CD4-positive, alpha-beta T cell treated with Interleukin-10 for 1 hour (primary cell): Measurements from ENCODE around the gene MAPKAP1.

Experiments used
- DNase-seq: peaks from one replicate; pipeline ENCODE4 v3.0.0-alpha.2; 2020

Gene MAPKAP1

DNA sequence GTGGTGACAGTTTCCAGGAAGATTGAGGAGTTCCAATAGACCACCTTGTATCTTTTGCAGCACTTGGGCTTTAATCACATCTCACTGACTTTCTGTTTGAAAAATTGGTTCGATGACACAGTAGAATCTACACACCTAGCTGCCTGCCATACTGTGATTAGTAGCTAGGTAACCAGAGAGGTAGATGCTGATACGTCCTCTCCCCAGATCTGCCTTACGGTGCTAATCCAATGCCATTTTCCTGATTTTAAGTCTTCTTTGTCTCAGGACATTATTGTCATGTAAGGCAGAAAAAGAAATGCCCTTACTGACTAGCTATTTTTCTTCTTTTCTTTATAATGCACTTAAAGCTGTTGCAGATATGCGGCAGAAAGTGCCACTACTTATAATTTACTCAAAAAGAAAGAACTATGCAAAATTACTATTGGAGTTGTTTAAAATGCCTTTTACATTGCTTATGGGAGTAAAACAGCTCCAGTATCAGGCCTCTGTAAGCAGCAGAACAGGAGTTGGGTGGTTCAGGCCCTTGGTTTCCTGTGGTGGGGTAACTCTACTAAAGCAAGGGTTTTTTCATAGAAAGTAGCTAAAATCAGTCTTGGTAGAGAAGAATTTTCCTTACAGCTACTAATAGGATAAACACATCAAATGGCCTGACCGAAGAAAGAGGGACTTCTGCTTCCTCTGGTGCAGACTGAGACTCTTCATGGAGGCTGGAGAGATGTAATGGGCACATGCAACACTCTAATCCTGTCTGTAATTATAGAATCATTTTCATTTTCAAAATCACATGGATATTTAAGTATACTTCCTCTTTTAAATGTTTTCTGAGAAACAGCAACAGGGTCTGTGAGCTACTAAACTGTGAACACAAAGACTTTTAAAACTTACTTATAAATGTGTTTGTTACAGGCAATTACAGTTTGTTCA lies 177.2 kb downstream of the MAPKAP1 start:
- DNase-seq: no peak

DNA sequence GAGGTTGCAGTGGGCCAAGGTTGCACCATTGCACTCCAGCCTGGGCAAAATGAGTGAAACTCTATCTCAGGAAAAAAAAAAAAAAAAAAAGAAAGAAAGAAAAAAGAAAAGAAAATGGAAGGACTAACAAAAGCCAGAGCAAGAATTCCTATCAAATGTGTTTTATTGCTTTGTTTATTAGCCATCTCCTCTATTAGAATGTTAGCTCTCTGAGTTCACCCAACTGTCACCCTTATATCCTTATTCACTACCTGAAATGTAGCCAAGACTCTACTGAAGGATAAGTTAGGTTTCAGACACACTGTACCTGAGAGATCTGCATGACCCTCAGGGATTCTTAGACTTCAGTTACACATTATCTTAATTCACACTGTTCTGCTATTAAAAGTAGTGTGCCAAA lies 177.9 kb downstream of the MAPKAP1 start:
- no peak for DNase-seq

DNA sequence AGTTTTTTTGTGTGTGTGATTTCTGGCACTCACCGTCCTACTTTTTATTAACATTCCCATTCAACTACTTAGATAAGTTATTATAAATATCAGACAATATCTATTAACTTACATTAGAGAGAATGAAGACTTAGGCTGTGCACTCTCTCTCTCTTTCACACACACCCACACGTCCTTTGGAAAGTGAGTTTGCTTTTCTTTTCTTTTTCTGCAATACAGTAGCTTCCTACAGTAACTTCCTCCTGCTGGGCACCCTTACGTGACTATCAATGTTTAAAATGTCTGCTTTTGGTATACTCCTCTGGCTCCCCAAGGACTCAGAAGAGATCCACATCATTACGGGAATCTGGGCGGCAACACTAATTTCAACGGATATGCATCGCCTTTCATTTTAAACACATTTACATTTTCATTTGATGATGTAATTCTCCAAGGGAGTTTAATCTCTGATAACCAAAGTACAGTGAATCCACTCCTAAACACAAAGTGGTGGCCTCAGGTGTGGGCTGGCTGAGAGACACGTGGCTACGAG lies 179.5 kb downstream of the MAPKAP1 start:
- DNase-seq: no peak

DNA sequence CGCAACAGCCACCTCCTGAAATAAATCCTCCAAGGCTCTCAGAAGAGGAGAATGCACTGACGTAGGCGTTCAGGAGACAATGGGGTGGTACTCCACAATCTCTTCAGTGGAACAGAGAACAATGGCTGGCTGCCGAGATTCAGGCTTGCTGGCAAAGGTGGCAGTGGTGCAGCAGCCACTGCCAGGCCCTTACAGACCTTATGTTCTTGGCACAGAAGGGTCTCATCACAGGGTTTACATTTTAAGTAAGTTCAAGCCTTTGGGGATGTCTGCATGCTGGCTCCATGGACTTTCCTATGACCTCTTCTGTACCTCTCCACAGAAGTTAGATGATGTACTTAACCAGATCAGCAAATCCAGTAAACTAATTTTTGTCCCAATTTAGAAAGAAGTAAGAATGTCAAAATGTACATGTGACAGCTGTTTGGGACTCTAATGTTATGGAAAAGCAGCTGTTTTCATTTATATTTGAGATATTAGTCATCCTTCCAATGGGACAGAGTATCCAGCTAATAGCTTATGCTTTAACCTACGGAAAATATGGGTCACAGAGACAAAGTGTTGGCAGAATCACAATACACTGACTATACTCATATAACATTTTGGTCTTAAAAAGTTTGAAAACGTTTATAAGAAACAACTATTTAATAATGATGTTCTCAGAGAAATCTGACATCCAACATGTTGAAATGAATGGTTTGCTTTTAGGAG lies 180.9 kb downstream of the MAPKAP1 start:
- no peak for DNase-seq

DNA sequence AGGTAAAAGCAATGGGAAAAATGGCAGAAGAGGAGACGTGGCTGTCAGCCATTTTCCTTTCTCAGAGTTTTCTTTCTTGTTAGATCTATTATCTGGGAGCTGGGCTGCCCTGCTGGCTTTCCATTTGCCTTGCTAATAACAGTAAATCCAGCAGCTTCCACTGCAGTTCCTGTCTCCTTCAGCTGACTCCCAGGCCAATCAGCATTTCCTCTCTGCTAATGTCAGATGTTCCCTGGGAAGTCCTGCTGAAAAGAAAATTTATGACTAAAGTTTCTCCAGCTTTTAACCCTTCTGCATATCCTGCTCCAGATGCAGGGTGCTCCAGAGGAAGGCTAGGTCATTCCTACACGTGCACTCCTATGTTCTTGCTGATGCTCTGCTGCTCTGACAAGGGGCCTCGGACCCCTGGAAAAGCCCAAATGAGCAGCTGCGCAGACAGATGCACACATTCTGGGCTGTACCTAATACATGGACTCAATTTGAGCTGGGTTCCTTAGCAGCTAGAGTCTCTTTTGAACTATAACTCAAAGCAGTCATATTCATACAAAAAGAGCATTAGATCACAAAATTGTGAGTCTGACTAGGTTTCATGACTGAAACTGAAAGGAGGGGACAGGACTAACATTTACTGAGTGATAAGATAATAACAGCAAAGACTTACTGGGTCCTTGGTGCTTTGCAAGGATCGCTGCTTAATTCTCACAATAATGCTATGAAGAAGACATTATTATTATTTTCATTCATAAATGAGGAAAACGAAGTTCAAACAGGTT lies 182.2 kb downstream of the MAPKAP1 start:
- DNase-seq: no peak

DNA sequence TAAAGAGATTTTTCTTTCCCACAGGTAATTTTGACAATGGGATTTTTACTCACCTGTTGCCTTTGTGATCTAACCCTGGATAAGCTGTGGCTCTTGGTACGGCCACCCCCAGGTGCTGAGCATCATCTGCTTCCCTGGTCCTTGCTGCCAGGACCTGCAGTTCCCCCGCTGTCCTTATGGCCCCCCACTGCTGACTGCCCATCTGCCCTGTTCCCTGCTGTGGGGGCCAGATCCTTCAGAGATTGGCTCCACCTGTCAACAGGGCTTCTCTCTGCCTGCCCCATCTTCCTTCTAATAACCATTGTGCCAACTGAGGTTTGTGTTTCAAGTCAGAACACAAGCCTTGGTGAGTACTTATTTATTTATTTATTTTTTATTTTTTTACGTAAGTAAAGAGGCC lies 183.3 kb downstream of the MAPKAP1 start:
- DNase-seq: no peak

DNA sequence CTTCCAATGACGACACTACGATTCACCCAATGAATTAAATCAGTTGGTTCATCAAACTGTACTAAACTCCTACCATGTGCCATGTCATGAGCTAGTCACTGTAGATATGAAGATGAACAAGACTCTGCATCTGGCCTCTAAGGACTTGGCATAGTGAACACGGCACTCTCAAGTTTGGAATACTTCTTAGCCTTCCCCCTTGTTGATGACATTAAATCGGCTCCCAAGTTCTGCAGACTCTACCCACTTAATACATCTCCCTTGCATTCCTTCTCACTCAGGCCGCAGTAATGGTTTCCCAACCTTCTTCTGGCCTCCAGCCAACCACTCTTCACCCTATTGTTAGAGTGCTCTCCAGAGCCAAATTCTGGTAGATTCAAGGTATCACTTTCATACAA lies 184.7 kb downstream of the MAPKAP1 start:
- DNase-seq: no peak

DNA sequence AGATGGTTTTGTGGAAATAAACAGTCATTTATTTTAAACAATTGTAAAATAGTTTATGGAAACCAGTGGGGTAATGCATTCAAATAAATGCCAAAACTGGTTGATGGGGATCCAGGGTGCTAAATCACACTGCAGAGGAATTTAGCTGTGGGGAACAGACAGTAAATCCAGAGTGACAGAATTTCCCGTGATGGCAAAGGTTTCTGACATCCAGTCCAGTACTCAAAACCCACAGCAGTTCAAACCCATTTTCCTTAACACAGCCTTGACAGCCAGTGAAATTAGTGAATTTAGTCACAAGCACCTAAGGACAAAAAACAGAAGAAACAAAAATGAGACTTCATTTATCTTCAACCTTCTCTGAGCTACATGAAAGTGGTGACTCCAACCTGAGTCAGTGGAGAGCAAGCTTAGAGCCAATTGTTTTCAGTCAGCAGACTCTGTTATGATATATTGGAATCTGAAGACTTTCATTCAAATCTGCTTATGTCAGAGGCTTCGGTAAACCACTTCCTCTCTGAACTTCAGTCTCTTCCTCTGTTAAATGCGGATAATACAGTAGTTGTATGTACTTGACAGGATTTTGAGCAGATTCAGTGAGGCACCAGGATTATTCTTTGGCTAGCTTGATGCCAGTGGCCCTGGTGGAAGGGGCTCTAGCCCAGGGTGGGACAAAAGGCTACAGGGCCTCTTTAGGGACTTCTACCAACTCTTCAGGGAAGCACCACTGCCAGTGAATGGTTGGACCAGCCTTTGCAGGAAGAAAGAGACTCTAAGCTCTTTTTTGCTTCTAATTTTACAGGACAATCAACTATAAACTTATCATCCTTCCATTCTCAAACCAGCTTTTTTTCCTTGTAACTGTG lies 185.3 kb downstream of the MAPKAP1 start:
- peak; percentile 41 for DNase-seq

DNA sequence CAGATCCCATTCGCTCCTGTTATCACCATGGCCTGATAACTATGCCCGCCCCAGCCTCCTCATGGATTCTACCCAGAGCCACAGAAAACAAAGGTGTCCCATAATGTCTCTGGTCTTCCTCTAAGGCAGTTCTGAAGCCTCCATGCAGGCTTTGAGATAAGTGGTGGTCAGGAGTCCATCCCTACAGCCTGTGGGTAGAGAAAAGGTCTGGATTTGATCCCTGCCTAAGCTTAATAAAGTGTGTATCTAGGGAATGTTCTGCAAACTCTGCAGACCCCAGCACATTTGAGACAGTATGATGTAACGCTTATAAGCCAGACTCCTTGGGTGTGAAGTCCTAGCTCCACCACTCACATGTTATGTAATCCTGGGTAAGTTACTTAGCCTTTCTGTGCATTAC lies 187.3 kb downstream of the MAPKAP1 start:
- DNase-seq: no peak

DNA sequence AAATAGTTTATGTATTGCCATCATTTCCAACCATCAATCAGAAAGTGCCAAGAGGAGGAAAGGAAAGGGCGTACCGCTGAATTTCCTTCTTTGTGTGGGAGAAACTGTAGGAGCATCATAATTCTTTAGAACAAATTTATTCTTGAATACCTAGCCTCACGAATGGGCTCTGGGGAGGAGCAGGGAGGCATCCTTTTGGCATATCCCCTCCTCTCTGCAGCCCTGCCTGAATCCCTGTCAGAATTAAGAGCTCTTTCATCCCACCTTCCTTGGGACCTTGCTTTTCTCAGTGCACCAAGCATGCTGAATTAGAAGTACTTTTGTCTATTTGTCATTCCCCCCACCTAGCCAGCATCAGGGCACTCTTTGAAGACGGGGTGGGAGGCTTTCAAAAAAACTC lies 189.4 kb downstream of the MAPKAP1 start:
- no peak for DNase-seq

DNA sequence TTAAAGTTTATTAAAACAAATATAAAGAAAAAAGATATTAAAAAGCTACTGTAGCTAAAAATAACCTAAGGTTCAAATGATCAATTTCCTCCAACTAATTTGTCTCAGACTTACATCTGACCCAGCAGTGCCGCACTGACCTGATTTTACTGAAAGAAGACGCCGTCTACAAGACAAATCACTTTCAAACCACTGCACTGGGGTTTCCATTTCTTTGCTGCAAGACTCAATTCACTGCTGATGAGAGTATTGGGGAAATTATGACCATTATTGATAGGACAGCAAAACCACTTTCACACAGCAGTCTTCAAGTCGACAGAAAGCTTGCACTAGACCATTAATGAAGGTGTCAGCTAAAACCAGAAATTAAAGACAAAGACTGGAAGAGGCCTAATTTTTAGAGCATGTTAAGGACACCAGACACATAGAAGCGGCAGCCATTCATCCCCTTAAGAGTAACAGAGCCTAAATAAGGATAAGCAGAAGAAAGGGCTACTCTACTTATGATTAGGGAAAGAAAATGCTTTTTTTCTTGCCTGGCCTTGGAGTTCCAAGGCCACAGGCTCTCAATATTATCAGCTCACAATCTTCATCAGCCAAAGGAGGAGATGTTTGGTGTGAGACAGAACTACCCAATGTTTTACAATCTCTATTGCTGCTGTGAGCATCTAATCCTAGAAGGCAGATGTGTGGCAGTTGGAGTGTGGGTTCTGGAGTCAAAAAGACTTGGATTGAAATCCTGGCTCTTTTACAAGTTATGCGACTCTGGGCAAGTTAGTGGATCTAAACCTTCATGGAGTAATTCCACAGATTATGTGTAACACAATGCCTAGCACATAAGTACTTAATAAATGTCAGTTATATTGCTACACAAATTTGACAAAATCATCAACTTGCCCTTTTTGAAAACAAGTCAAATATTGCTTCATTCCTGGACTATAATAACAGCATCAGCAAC lies 190.7 kb downstream of the MAPKAP1 start:
- no peak for DNase-seq

DNA sequence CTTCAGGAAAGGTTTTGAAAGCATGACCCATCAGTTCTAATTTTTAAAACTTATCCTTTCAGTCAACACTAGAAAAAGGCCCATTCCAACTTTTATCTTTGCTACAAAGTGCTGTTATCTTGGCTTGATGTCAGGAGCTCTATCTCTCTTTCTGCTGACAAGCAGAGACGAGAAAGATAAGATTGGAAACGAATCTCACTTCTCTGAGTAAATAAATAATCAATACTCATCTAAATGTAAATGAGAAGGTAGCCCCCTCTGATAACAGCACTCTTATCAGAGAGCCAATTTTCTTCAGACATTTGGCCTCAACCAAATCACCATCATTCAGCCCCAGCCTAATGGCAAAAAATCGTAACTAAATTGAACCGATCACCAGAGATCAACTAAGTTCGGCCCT lies 191.7 kb downstream of the MAPKAP1 start:
- no peak for DNase-seq

DNA sequence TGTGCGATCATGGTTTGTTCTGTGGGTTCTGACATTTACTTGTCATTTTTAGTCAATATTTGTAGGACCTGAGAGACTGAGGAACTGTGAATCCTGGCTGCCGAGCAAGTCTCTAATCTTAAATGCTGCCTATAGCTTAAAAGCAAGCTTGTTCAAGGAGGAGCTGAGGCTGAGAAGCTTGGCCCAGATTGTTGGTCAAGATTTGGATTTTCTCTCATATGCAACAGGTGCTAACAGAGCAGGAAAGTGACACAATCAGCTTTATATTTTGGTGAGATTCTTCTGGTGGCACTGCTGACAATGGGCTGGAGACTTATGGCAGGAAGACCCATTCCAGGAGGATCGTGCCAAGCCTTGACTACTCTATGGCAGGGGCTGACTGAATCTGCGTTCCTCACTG lies 192.5 kb downstream of the MAPKAP1 start:
- no peak for DNase-seq

DNA sequence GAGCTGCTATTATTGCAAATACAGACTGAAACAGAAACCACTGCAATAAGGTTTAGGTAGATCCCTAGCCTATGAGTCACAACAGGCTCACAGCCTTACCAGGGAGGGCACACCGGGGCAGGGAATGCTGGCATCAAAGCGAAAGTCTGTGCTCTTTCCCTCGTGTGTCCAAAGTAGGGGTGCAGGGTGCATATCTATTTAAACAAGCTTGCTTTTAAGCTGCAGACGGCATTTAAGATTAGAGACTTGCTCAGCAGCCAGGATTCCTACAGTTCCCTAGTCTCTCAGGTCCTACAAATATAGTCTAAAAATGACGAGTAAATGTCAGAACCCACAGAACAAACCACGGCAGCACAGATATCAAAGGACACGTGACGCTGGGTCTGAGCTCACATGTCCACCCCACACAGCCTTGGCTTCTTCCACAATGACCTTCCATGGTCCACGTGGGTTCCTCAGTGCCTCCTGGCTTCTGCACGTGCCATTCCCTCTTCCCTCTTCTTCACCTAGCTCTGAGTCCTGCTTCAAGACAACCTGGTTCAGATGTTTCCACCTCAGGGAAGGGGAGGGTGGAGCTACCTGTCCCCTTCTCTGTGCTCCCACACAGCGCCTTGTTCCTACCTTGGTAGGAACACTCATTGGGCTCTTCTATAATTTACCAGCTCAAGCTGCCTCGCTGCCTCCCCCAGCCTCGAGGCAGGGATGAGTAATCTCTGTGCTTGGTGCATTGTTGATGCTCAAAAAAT lies 193.2 kb downstream of the MAPKAP1 start:
- peak; percentile 9 for DNase-seq

DNA sequence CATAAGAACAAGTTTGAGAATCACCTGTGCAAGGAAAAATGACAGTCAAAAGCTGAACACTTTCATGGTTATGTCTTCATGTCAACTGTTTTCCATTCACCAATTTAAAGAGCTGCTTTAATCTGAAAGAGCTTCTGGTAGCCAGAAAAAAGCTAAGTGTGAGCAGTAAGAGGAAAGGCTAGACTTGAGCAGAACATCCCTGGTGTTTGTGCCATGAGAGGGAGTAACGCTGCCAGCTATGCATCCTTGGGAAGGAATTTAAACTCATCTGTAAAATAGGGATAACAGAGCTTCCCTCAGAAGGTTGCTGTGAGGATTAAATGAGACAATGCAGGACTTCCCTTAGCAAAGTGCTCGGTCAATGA lies 193.7 kb downstream of the MAPKAP1 start:
- DNase-seq: no peak

DNA sequence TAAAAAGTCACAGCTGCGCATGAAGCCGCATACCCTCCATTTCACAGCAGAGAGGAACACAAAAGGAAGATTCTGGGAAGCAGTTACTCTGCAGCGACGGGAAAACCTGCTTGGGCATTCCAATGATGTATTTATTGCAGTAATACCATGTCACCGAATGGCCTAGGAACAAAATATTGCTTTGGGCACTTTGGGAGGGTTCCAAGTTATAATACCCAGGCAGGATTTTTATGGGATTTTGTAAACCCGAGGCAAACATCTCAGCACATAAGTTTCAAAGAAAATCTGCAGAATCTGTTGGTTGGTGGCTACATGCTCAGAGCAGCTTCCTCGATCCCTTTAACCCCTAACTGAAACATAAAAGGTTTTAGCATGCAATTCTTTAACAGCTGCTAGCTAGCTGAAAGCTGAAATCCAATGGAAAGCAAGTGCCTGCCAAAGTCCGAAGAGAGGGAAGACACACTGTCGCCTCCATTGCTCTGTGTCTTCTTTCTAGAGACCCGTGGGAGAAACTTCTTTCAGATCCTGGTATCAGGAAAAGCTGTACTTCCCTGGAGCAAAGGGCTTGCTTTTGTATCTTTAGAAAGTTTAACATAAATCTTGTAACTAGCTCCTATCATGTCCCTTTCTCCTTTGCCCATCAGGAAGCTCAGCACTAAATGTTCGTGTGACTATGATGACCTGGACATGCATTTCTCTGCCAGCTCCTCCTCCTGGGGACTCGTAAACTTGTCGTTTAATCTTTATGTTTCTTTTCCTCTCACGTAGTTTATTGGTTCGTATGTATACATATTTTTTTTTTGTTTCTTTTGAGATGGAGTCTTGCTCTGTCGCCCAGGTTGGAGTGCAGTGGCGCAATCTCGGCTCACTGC lies 195.0 kb downstream of the MAPKAP1 start:
- no peak for DNase-seq

DNA sequence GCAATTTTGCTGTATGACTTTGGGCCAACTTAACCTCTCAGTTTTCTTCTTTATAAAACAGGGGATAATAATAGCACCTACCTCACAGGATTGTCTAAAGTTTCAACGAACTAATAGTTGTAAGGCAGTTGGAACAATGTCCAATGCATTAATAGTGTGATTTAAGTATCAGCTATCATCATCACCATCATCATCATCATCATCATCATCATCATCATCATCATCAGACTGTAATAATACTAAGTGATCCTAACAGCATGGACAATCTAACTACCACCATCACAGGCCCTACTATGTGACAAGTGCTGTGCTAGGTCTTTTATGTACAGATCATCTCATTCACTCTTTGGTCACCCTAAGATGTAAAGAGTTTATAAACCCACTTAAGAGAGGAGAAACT lies 196.0 kb downstream of the MAPKAP1 start:
- no peak for DNase-seq

DNA sequence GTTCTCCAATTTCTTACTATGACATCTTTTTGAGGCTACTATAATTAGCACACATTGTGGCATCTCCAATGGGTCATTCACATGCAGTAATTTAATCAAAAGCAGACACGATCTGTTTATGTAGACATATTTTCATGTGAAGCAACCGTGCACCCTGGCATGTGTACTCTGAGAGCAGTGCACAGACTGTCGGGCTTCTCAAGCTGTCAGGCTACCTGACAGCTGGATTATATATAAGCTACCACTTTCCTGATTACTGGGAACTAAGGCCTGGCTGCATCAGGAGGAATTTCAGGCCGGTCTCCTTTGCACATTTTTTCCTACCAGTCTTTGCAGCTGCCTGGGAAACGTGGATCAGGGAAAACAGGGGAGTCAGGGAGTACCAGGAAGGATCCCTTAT lies 197.5 kb downstream of the MAPKAP1 start:
- DNase-seq: no peak

DNA sequence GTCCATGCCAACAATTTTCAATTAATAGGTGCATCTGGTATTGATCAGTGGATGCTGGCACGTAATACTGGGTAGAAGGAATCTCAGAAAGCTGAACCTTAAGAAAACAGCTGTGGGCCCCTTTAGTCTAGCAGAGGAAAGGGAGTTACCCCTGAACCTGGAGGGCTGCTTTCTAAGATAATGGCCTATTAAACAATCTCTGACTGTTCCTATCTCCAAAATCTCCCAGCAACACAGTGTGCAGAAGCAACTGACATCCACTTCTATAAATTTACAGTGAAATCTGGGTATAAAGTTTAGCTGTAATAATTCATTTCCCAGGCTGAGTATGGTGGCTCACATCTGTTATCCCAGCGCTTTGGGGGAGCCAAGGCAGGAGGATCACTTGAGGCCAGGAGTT lies 198.8 kb downstream of the MAPKAP1 start:
- DNase-seq: no peak
